ENCODE results near the gene LIPT2.

LIPT2 gene

GRCh38 chr11:74449369-74449931, 44.1 kb downstream of the LIPT2 start:
- no peaks in the 10 kb centered on the region for H3K36me3 ChIP-seq (ENCODE audit: control insufficient read depth in 1 of 2, insufficient read depth in 2 of 2, low read depth in 1 of 2, low read length in 2 of 2)
- H3K23ac ChIP-seq (ENCODE audit: low read length in 2 of 2): no peak overlapping the region
- H4K8ac ChIP-seq (ENCODE audit: low read length): no peak overlapping the region
- no peak overlapping the region for H2BK15ac ChIP-seq (ENCODE audit: low read depth, poor library complexity, severe bottlenecking)
- peak; percentile 81 for DNase-seq
- H3K27me3 ChIP-seq (ENCODE audit: control insufficient read depth in 1 of 2, insufficient read depth in 1 of 2, low read length in 2 of 2): peaks cover 0 to 21% of the 10 kb centered on the region in 2 experiments
- H3K4me3 ChIP-seq (ENCODE audit: insufficient read depth in 1 of 2, low read depth in 1 of 2, low read length in 2 of 2): no peak overlapping the region
- peak overlapping the region; percentile 18 for H3K9ac ChIP-seq (ENCODE audit: low read length)
- no peak overlapping the region for H2BK5ac ChIP-seq (ENCODE audit: low read depth, low read length, poor library complexity, severe bottlenecking)
- H3K4me2 ChIP-seq (ENCODE audit: low read length, poor library complexity, severe bottlenecking): no peak overlapping the region
- peak overlapping the region in 1 of 2 experiments; percentile 11 for H2BK12ac ChIP-seq (ENCODE audit: low read length in 2 of 2)
- no peak overlapping the region for H3K27ac ChIP-seq (ENCODE audit: low read length, poor library complexity, severe bottlenecking)
- no peak overlapping the region for H3K4ac ChIP-seq (ENCODE audit: low read depth in 1 of 2, low read length in 2 of 2)
- no peak overlapping the region for H2BK120ac ChIP-seq (ENCODE audit: low read depth, low read length)
- H3K14ac ChIP-seq (ENCODE audit: low read length in 2 of 2): no peak overlapping the region
- H2AK5ac ChIP-seq (ENCODE audit: low read length, severe bottlenecking): peak overlapping the region; percentile 39
- peaks cover 1% of the 10 kb centered on the region for H3K4me1 ChIP-seq (ENCODE audit: control insufficient read depth, insufficient read depth, low read depth, low read length)
- H3K79me1 ChIP-seq (replicated peaks; ENCODE audit: low read length, poor library complexity, severe bottlenecking): no peaks in the 10 kb centered on the region
- H4K91ac ChIP-seq (ENCODE audit: low read length): no peak overlapping the region
- peak overlapping the region; percentile 10 for H2AFZ ChIP-seq (ENCODE audit: low read depth, low read length)
- H3K9me3 ChIP-seq (ENCODE audit: control insufficient read depth, low read length): no peaks in the 10 kb centered on the region
- 59% methylated on average over 2 of the region's 2 CpGs for WGBS
- no peak overlapping the region for H3K18ac ChIP-seq (ENCODE audit: low read depth in 1 of 2, low read length in 2 of 2)

- peaks cover 0 to 11% of the 10 kb centered on the region in 2 experiments for H3K27me3 ChIP-seq (ENCODE audit: control insufficient read depth in 1 of 2, insufficient read depth in 1 of 2, low read length in 2 of 2)
Observed at GRCh38 chr11:74447720-74448119, 45.8 kb downstream of the LIPT2 start.

GRCh38 chr11:74446532-74446938, 47.0 kb downstream of the LIPT2 start:
- no peak overlapping the region for H3K18ac ChIP-seq (ENCODE audit: low read depth in 1 of 2, low read length in 2 of 2)
- no peak overlapping the region for H3K4me3 ChIP-seq (ENCODE audit: insufficient read depth in 1 of 2, low read depth in 1 of 2, low read length in 2 of 2)
- H4K8ac ChIP-seq (ENCODE audit: low read length): no peak overlapping the region
- H3K9ac ChIP-seq (ENCODE audit: low read length): no peak overlapping the region
- H3K9me3 ChIP-seq (ENCODE audit: control insufficient read depth, low read length): no peaks in the 10 kb centered on the region
- no peak overlapping the region for H3K4ac ChIP-seq (ENCODE audit: low read depth in 1 of 2, low read length in 2 of 2)
- no CpG with 5 or more reads among the region's 1 CpG for WGBS
- H2BK15ac ChIP-seq (ENCODE audit: low read depth, poor library complexity, severe bottlenecking): no peak overlapping the region
- no peak overlapping the region for H3K14ac ChIP-seq (ENCODE audit: low read length in 2 of 2)
- DNase-seq: no peak
- no peak overlapping the region for H2BK12ac ChIP-seq (ENCODE audit: low read length in 2 of 2)
- H2BK120ac ChIP-seq (ENCODE audit: low read depth, low read length): no peak overlapping the region
- H2AFZ ChIP-seq (ENCODE audit: low read depth, low read length): no peak overlapping the region
- no peak overlapping the region for H2BK5ac ChIP-seq (ENCODE audit: low read depth, low read length, poor library complexity, severe bottlenecking)
- no peak overlapping the region for H4K91ac ChIP-seq (ENCODE audit: low read length)
- H3K27ac ChIP-seq (ENCODE audit: low read length, poor library complexity, severe bottlenecking): no peak overlapping the region
- no peak overlapping the region for H3K23ac ChIP-seq (ENCODE audit: low read length in 2 of 2)
- H3K4me1 ChIP-seq (ENCODE audit: control insufficient read depth, insufficient read depth, low read depth, low read length): peaks cover 2% of the 10 kb centered on the region
- no peaks in the 10 kb centered on the region for H3K79me1 ChIP-seq (replicated peaks; ENCODE audit: low read length, poor library complexity, severe bottlenecking)
- H3K36me3 ChIP-seq (ENCODE audit: control insufficient read depth in 1 of 2, insufficient read depth in 2 of 2, low read depth in 1 of 2, low read length in 2 of 2): no peaks in the 10 kb centered on the region
- H2AK5ac ChIP-seq (ENCODE audit: low read length, severe bottlenecking): no peak overlapping the region
- peaks cover 0 to 4% of the 10 kb centered on the region in 2 experiments for H3K27me3 ChIP-seq (ENCODE audit: control insufficient read depth in 1 of 2, insufficient read depth in 1 of 2, low read length in 2 of 2)
- H3K4me2 ChIP-seq (ENCODE audit: low read length, poor library complexity, severe bottlenecking): no peak overlapping the region

More at GRCh38 chr11:74447720-74448119, 45.8 kb downstream of the LIPT2 start:
- no peak overlapping the region for H3K18ac ChIP-seq (ENCODE audit: low read depth in 1 of 2, low read length in 2 of 2)
- no peaks in the 10 kb centered on the region for H3K36me3 ChIP-seq (ENCODE audit: control insufficient read depth in 1 of 2, insufficient read depth in 2 of 2, low read depth in 1 of 2, low read length in 2 of 2)
- no peak overlapping the region for H2AFZ ChIP-seq (ENCODE audit: low read depth, low read length)
- no peak overlapping the region for H3K9ac ChIP-seq (ENCODE audit: low read length)
- no peak overlapping the region for H3K14ac ChIP-seq (ENCODE audit: low read length in 2 of 2)
- no peak overlapping the region for H4K91ac ChIP-seq (ENCODE audit: low read length)
- no peak overlapping the region for H2BK120ac ChIP-seq (ENCODE audit: low read depth, low read length)
- no peak overlapping the region for H4K8ac ChIP-seq (ENCODE audit: low read length)
- no peak overlapping the region for H3K23ac ChIP-seq (ENCODE audit: low read length in 2 of 2)
- H3K4me2 ChIP-seq (ENCODE audit: low read length, poor library complexity, severe bottlenecking): no peak overlapping the region
- H3K27ac ChIP-seq (ENCODE audit: low read length, poor library complexity, severe bottlenecking): no peak overlapping the region
- no peaks in the 10 kb centered on the region for H3K9me3 ChIP-seq (ENCODE audit: control insufficient read depth, low read length)
- H3K4ac ChIP-seq (ENCODE audit: low read depth in 1 of 2, low read length in 2 of 2): no peak overlapping the region
- H3K4me3 ChIP-seq (ENCODE audit: insufficient read depth in 1 of 2, low read depth in 1 of 2, low read length in 2 of 2): no peak overlapping the region
- H3K79me1 ChIP-seq (replicated peaks; ENCODE audit: low read length, poor library complexity, severe bottlenecking): no peaks in the 10 kb centered on the region
- H2BK15ac ChIP-seq (ENCODE audit: low read depth, poor library complexity, severe bottlenecking): no peak overlapping the region
- no peak overlapping the region for H2BK12ac ChIP-seq (ENCODE audit: low read length in 2 of 2)
- no peak for DNase-seq
- H3K4me1 ChIP-seq (ENCODE audit: control insufficient read depth, insufficient read depth, low read depth, low read length): peaks cover 2% of the 10 kb centered on the region
- H2BK5ac ChIP-seq (ENCODE audit: low read depth, low read length, poor library complexity, severe bottlenecking): no peak overlapping the region
- no peak overlapping the region for H2AK5ac ChIP-seq (ENCODE audit: low read length, severe bottlenecking)

GRCh38 chr11:74444173-74444826, 49.2 kb downstream of the LIPT2 start:
- no peak overlapping the region for H2AK5ac ChIP-seq (ENCODE audit: low read length, severe bottlenecking)
- no peak overlapping the region for H3K4me3 ChIP-seq (ENCODE audit: insufficient read depth in 1 of 2, low read depth in 1 of 2, low read length in 2 of 2)
- H2BK5ac ChIP-seq (ENCODE audit: low read depth, low read length, poor library complexity, severe bottlenecking): no peak overlapping the region
- no peak overlapping the region for H3K18ac ChIP-seq (ENCODE audit: low read depth in 1 of 2, low read length in 2 of 2)
- H3K9me3 ChIP-seq (ENCODE audit: control insufficient read depth, low read length): no peaks in the 10 kb centered on the region
- peaks cover 0 to 4% of the 10 kb centered on the region in 2 experiments for H3K27me3 ChIP-seq (ENCODE audit: control insufficient read depth in 1 of 2, insufficient read depth in 1 of 2, low read length in 2 of 2)
- no peak overlapping the region for H3K4ac ChIP-seq (ENCODE audit: low read depth in 1 of 2, low read length in 2 of 2)
- no peak overlapping the region for H3K27ac ChIP-seq (ENCODE audit: low read length, poor library complexity, severe bottlenecking)
- H2BK15ac ChIP-seq (ENCODE audit: low read depth, poor library complexity, severe bottlenecking): no peak overlapping the region
- H4K91ac ChIP-seq (ENCODE audit: low read length): no peak overlapping the region
- H3K14ac ChIP-seq (ENCODE audit: low read length in 2 of 2): no peak overlapping the region
- DNase-seq: no peak
- 96% methylated on average over 5 of the region's 9 CpGs for WGBS
- no peak overlapping the region for H2BK12ac ChIP-seq (ENCODE audit: low read length in 2 of 2)
- no peaks in the 10 kb centered on the region for H3K36me3 ChIP-seq (ENCODE audit: control insufficient read depth in 1 of 2, insufficient read depth in 2 of 2, low read depth in 1 of 2, low read length in 2 of 2)
- no peak overlapping the region for H2BK120ac ChIP-seq (ENCODE audit: low read depth, low read length)
- H3K9ac ChIP-seq (ENCODE audit: low read length): no peak overlapping the region
- H3K4me2 ChIP-seq (ENCODE audit: low read length, poor library complexity, severe bottlenecking): no peak overlapping the region
- no peak overlapping the region for H2AFZ ChIP-seq (ENCODE audit: low read depth, low read length)
- H3K79me1 ChIP-seq (replicated peaks; ENCODE audit: low read length, poor library complexity, severe bottlenecking): no peaks in the 10 kb centered on the region
- H3K23ac ChIP-seq (ENCODE audit: low read length in 2 of 2): no peak overlapping the region
- peaks cover 2% of the 10 kb centered on the region for H3K4me1 ChIP-seq (ENCODE audit: control insufficient read depth, insufficient read depth, low read depth, low read length)
- H4K8ac ChIP-seq (ENCODE audit: low read length): no peak overlapping the region
